ENCODE measurements around the gene DDX5.

The DDX5 gene

GRCh38 chr17:64457156-64457555, 48.9 kb downstream of the DDX5 start:
- Histone ChIP-seq H3K27ac (ENCODE audit: low read length, poor library complexity, severe bottlenecking) (peak overlapping the region; percentile 16), H3K14ac (ENCODE audit: low read length in 2 of 2) (no peak overlapping the region), H2BK12ac (ENCODE audit: low read length in 2 of 2) (no peak overlapping the region), H2BK15ac (ENCODE audit: low read depth, poor library complexity, severe bottlenecking) (no peak overlapping the region), H3K4me2 (ENCODE audit: low read length, poor library complexity, severe bottlenecking) (no peak overlapping the region), H2AFZ (ENCODE audit: low read depth, low read length) (no peak overlapping the region), H3K4me1 (ENCODE audit: control insufficient read depth, insufficient read depth, low read depth, low read length) (peaks cover 17% of the 10 kb centered on the region), H4K91ac (ENCODE audit: low read length) (no peak overlapping the region), H2AK5ac (ENCODE audit: low read length, severe bottlenecking) (no peak overlapping the region), H3K27me3 (ENCODE audit: control insufficient read depth in 1 of 2, insufficient read depth in 1 of 2, low read length in 2 of 2) (no peaks in the 10 kb centered on the region), H3K4ac (ENCODE audit: low read depth in 1 of 2, low read length in 2 of 2) (no peak overlapping the region), H3K9ac (ENCODE audit: low read length) (peak overlapping the region; percentile 32), H3K79me1 (replicated peaks; ENCODE audit: low read length, poor library complexity, severe bottlenecking) (no peaks in the 10 kb centered on the region), H3K4me3 (ENCODE audit: insufficient read depth in 1 of 2, low read depth in 1 of 2, low read length in 2 of 2) (peak overlapping the region in 1 of 2 experiments; percentile 36), H4K8ac (ENCODE audit: low read length) (no peak overlapping the region), H3K9me3 (ENCODE audit: control insufficient read depth, low read length) (no peaks in the 10 kb centered on the region), H2BK5ac (ENCODE audit: low read depth, low read length, poor library complexity, severe bottlenecking) (no peak overlapping the region), H3K18ac (ENCODE audit: low read depth in 1 of 2, low read length in 2 of 2) (no peak overlapping the region), H3K23ac (ENCODE audit: low read length in 2 of 2) (no peak overlapping the region), H3K36me3 (ENCODE audit: control insufficient read depth in 1 of 2, insufficient read depth in 2 of 2, low read depth in 1 of 2, low read length in 2 of 2) (peaks cover 0 to 69% of the 10 kb centered on the region in 2 experiments), H2BK120ac (ENCODE audit: low read depth, low read length) (no peak overlapping the region)
- WGBS: 53% methylated on average over 7 of the region's 7 CpGs
- peak; percentile 68 for DNase-seq

- Histone ChIP-seq H3K18ac (ENCODE audit: low read depth in 1 of 2, low read length in 2 of 2) (no peak overlapping the region), H2AK5ac (ENCODE audit: low read length, severe bottlenecking) (no peak overlapping the region), H3K23ac (ENCODE audit: low read length in 2 of 2) (no peak overlapping the region), H3K27me3 (ENCODE audit: control insufficient read depth in 1 of 2, insufficient read depth in 1 of 2, low read length in 2 of 2) (no peaks in the 10 kb centered on the region), H2BK5ac (ENCODE audit: low read depth, low read length, poor library complexity, severe bottlenecking) (no peak overlapping the region), H2BK120ac (ENCODE audit: low read depth, low read length) (no peak overlapping the region), H4K91ac (ENCODE audit: low read length) (no peak overlapping the region), H3K9me3 (ENCODE audit: control insufficient read depth, low read length) (no peaks in the 10 kb centered on the region), H2AFZ (ENCODE audit: low read depth, low read length) (no peak overlapping the region), H3K4me2 (ENCODE audit: low read length, poor library complexity, severe bottlenecking) (no peak overlapping the region), H3K4me3 (ENCODE audit: insufficient read depth in 1 of 2, low read depth in 1 of 2, low read length in 2 of 2) (no peak overlapping the region), H3K4ac (ENCODE audit: low read depth in 1 of 2, low read length in 2 of 2) (no peak overlapping the region), H3K79me1 (replicated peaks; ENCODE audit: low read length, poor library complexity, severe bottlenecking) (no peaks in the 10 kb centered on the region), H3K27ac (ENCODE audit: low read length, poor library complexity, severe bottlenecking) (no peak overlapping the region), H2BK12ac (ENCODE audit: low read length in 2 of 2) (no peak overlapping the region), H3K4me1 (ENCODE audit: control insufficient read depth, insufficient read depth, low read depth, low read length) (peaks cover 17% of the 10 kb centered on the region), H2BK15ac (ENCODE audit: low read depth, poor library complexity, severe bottlenecking) (no peak overlapping the region), H3K14ac (ENCODE audit: low read length in 2 of 2) (no peak overlapping the region), H3K36me3 (ENCODE audit: control insufficient read depth in 1 of 2, insufficient read depth in 2 of 2, low read depth in 1 of 2, low read length in 2 of 2) (peaks cover 0 to 68% of the 10 kb centered on the region in 2 experiments), H4K8ac (ENCODE audit: low read length) (no peak overlapping the region), H3K9ac (ENCODE audit: low read length) (no peak overlapping the region)
- DNase-seq: no peak
- WGBS: 73% methylated on average over 5 of the region's 8 CpGs
Measured at GRCh38 chr17:64455993-64456885, 49.9 kb downstream of the DDX5 start.

GRCh38 chr17:64449545-64449944, 56.5 kb downstream of the DDX5 start:
- H2BK5ac ChIP-seq (ENCODE audit: low read depth, low read length, poor library complexity, severe bottlenecking): no peak overlapping the region
- H2BK12ac ChIP-seq (ENCODE audit: low read length in 2 of 2): no peak overlapping the region
- H3K4me3 ChIP-seq (ENCODE audit: insufficient read depth in 1 of 2, low read depth in 1 of 2, low read length in 2 of 2): peak overlapping the region in 1 of 2 experiments; percentile 60
- peak overlapping the region; percentile 89 for H2BK15ac ChIP-seq (ENCODE audit: low read depth, poor library complexity, severe bottlenecking)
- no peak overlapping the region for H3K4ac ChIP-seq (ENCODE audit: low read depth in 1 of 2, low read length in 2 of 2)
- no peak overlapping the region for H2AK5ac ChIP-seq (ENCODE audit: low read length, severe bottlenecking)
- peak overlapping the region in 1 of 2 experiments; percentile 43 for H3K18ac ChIP-seq (ENCODE audit: low read depth in 1 of 2, low read length in 2 of 2)
- H3K23ac ChIP-seq (ENCODE audit: low read length in 2 of 2): no peak overlapping the region
- H4K91ac ChIP-seq (ENCODE audit: low read length): no peak overlapping the region
- no peaks in the 10 kb centered on the region for H3K4me1 ChIP-seq (ENCODE audit: control insufficient read depth, insufficient read depth, low read depth, low read length)
- no peak overlapping the region for H4K8ac ChIP-seq (ENCODE audit: low read length)
- peak overlapping the region; percentile 49 for H2BK120ac ChIP-seq (ENCODE audit: low read depth, low read length)
- peaks cover 0 to 43% of the 10 kb centered on the region in 2 experiments for H3K36me3 ChIP-seq (ENCODE audit: control insufficient read depth in 1 of 2, insufficient read depth in 2 of 2, low read depth in 1 of 2, low read length in 2 of 2)
- peak overlapping the region; percentile 88 for H3K9ac ChIP-seq (ENCODE audit: low read length)
- DNase-seq: peak; percentile 13
- H3K9me3 ChIP-seq (ENCODE audit: control insufficient read depth, low read length): no peaks in the 10 kb centered on the region
- H3K4me2 ChIP-seq (ENCODE audit: low read length, poor library complexity, severe bottlenecking): no peak overlapping the region
- no peaks in the 10 kb centered on the region for H3K27me3 ChIP-seq (ENCODE audit: control insufficient read depth in 1 of 2, insufficient read depth in 1 of 2, low read length in 2 of 2)
- no peaks in the 10 kb centered on the region for H3K79me1 ChIP-seq (replicated peaks; ENCODE audit: low read length, poor library complexity, severe bottlenecking)
- no peak overlapping the region for H3K14ac ChIP-seq (ENCODE audit: low read length in 2 of 2)
- no peak overlapping the region for H2AFZ ChIP-seq (ENCODE audit: low read depth, low read length)
- 90% methylated on average over 3 of the region's 3 CpGs for WGBS
- H3K27ac ChIP-seq (ENCODE audit: low read length, poor library complexity, severe bottlenecking): no peak overlapping the region

- H3K4me3 ChIP-seq (ENCODE audit: insufficient read depth in 1 of 2, low read depth in 1 of 2, low read length in 2 of 2): peak within 1 kb of the TSS in 1 of 2 experiments; percentile 60
- WGBS: 57% methylated on average over 4 of the region's 10 CpGs
- H3K4ac ChIP-seq (ENCODE audit: low read depth in 1 of 2, low read length in 2 of 2): no peak within 1 kb of the TSS
- H3K4me2 ChIP-seq (ENCODE audit: low read length, poor library complexity, severe bottlenecking): no peak within 1 kb of the TSS
- no peaks in the 10 kb centered on the region for H3K4me1 ChIP-seq (ENCODE audit: control insufficient read depth, insufficient read depth, low read depth, low read length)
- H3K79me1 ChIP-seq (replicated peaks; ENCODE audit: low read length, poor library complexity, severe bottlenecking): no peaks in the 10 kb centered on the region
- H3K36me3 ChIP-seq (ENCODE audit: control insufficient read depth in 1 of 2, insufficient read depth in 2 of 2, low read depth in 1 of 2, low read length in 2 of 2): peaks cover 0 to 41% of the 10 kb centered on the region in 2 experiments
- H3K9ac ChIP-seq (ENCODE audit: low read length): peak within 1 kb of the TSS; percentile 88
- H3K18ac ChIP-seq (ENCODE audit: low read depth in 1 of 2, low read length in 2 of 2): peak within 1 kb of the TSS in 1 of 2 experiments; percentile 43
- H2BK5ac ChIP-seq (ENCODE audit: low read depth, low read length, poor library complexity, severe bottlenecking): no peak within 1 kb of the TSS
- no peak within 1 kb of the TSS for H2AK5ac ChIP-seq (ENCODE audit: low read length, severe bottlenecking)
- peak within 1 kb of the TSS in 1 of 2 experiments; percentile 18 for H2BK12ac ChIP-seq (ENCODE audit: low read length in 2 of 2)
- peak within 1 kb of the TSS; percentile 49 for H2BK120ac ChIP-seq (ENCODE audit: low read depth, low read length)
- no peak within 1 kb of the TSS for H4K91ac ChIP-seq (ENCODE audit: low read length)
- H2AFZ ChIP-seq (ENCODE audit: low read depth, low read length): peak within 1 kb of the TSS; percentile 23
- H3K9me3 ChIP-seq (ENCODE audit: control insufficient read depth, low read length): no peaks in the 10 kb centered on the region
- no peaks in the 10 kb centered on the region for H3K27me3 ChIP-seq (ENCODE audit: control insufficient read depth in 1 of 2, insufficient read depth in 1 of 2, low read length in 2 of 2)
- no peak within 1 kb of the TSS for H4K8ac ChIP-seq (ENCODE audit: low read length)
- DNase-seq: peak; percentile 86
- no peak within 1 kb of the TSS for H3K27ac ChIP-seq (ENCODE audit: low read length, poor library complexity, severe bottlenecking)
- H2BK15ac ChIP-seq (ENCODE audit: low read depth, poor library complexity, severe bottlenecking): peak within 1 kb of the TSS; percentile 89
- no peak within 1 kb of the TSS for H3K14ac ChIP-seq (ENCODE audit: low read length in 2 of 2)
- no peak within 1 kb of the TSS for H3K23ac ChIP-seq (ENCODE audit: low read length in 2 of 2)
Measured at GRCh38 chr17:64448665-64449512, 57.2 kb downstream of the DDX5 start, which contains the start of gene MILR1. TSS of gene MILR1 (plus strand) at chr17:64449115. CDS start at chr17:64449169, 54 bp downstream.
